ENCODE data around the gene GPC3.

The GPC3 gene

DNA sequence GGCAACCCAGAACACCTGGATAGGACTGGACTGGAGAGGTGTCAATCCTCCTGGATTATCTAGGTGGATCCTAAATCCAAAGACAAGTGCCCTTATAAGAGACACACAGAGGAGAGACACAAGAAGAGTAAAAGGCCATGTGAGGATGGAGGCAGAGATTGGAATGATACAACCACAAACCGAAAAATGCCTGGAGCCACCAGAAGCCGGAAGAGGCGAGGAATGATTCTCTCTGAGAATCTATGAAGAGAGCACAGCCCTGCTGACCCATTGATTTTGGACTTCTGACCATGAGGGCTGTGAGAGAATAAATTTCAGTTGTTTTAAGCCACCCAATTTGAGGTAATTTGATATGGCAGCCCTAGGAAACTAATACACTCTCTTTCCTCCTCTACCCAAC lies 20.1 kb downstream of the GPC3 start:
- DNase-seq = no peak

DNA sequence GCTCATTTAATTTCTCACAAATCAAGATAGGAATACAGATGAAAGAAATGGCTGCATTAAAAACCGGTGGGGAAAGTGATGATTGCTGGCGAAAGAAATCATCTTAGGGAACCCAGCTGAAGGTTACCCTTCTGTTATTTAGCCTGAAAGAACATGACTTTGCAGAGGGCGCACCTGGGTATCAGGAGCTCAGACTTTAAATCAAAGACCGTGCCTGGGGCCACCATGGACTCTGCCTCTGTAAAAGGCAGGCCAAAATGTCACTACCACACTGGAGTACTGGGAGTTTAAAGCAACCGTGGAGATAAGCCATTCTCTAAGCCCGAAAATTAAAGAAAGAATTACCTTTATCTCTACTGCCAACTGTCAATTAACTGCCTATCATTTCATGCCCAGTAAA lies 24.3 kb downstream of the GPC3 start:
- DNase-seq = no peak

DNA sequence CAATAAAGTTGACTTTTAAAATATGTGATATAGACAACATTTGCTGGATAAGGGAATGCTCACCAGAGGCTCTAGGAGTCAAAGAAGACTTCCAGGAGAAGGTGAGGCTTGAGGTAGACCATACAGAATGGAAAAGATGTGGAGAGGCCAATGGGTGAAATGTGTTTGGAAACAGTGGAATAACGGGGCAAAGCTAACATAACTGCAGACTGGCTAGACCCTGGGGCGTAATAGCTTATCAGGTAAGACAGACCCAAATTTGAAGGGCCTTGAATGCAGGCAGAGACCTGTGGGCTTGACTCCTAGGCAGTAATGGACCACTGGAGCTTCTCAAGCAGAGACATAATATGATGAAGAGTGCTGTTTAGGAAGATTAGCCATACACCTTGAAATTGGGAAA lies 25.4 kb downstream of the GPC3 start:
- no peak for DNase-seq

DNA sequence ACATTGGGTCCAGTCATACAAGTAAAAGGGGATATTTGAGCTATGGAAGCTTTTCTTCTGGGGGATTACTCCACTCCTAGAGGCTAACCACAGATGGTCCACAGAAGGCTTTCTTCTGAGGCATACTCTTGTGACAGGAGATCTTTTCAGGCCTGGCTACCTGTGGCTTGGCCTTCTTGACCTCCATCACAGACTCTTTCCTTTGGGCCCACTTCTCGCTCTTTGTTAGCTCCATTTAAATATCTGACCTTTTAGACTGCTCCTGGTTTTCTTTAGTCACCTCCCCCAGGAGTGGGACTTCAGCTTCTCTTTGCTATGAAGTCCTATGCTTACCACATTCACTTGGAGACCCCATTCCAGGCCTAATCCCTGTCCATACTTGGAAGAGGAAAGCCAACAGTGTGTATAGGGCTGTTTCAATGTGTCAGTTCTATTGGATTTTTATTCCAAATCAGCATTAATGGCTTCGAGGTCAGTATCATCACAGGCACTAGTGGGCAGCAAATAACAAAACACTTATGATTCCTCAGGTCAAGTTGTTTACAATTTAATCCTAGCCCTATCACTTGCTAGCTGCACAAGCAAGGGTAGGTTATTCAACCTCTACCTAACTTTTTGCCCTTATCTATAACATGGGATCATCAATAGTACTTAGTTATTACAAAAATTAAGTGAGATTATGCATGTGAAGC lies 26.3 kb downstream of the GPC3 start:
- DNase-seq = no peak

DNA sequence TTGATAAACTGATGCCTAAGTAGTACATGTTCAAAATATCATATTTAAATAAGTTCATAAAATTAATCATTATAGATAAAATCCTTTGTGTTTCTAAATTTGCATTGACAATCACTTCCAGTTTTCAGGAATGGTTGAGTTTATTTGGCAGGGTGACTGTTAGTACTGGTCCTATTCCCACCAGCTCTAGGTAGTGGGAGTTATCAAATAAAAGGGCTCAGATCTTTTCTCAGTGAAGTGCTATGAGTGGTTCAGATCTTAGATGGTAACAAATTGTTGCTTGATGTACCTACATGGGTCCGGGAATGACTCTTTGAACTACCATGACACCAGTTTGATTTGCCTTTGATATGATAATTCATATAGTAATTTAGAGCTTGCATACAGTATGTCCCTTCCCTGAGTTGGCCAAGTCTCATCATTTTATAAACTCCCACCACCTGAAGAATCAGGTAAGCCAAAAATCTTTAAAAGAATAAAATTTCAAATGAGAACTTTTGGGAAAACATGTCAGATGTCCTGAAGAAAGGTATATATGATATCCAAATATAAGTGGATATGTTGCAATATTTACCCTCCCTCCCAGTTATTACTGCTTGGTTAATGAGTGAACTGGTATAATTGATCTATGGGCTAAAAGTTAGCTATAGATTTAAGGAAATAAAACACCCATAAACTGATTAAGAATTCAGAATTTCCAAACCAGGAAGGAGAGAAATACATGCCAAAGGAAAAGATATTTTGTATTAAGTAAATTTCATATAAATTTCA lies 28.6 kb downstream of the GPC3 start:
- DNase-seq = no peak

DNA sequence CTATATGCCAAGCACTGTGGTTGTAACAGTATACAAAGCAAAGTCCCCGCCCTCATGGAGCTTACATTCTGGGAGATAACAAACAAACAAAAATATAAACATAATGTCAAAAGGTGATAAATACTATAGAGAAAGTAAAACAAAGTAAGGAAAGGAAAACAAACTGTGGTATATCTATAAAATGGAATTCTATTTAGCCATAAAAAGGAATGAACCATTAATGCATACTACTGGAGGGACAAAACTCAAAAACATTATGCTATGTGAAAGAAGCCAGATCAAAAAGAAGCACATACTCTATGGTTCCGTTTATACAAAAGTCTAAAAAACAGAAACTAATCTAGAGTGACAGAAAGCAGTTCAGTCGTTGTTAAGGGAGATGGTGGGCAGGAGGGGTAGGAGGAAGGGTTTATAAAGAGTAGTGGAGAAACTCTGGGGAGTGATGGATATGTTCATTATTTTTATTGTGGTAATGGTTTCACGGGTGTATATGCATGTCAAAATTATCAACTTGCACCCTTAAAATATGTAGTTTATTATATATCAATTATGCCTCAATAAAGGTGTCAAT lies 31.5 kb downstream of the GPC3 start:
- DNase-seq = no peak

DNA sequence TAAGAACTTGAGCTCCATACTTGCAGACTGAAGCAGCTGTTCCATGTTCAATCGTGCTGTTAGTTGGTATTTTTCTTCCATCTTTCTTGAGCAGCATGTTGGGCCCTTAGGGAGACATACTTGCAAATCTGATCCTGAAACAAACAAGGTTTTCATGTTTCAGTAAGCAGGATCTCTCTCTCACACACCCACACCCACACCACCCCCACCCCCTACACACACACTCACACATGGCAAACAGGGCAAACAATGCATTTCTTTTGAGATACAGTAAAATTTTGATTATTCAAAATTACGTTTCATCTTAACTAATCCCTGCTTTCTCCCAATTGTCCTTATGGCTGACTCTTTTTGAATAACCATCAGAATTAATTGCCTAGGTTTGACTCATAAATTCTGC lies 32.3 kb downstream of the GPC3 start:
- no peak for DNase-seq

DNA sequence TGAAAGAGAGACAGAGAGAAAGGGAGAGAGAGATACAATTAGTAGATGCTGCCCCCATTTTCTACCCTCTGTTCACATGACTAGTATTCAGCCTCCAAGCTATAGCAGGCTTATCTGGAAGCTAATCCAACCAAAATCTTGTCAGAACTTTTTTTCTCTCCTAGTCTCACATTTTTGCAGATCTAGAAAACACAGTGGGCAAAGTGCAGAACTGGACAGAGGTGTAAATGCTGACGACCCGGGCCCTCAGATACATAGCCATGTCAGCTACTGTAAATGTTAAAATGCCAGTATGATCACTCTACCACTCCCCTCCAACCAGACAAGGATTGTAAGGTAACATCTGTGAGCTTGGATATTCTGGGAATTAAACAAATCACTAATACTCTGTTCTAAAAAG lies 34.3 kb downstream of the GPC3 start:
- no peak for DNase-seq

DNA sequence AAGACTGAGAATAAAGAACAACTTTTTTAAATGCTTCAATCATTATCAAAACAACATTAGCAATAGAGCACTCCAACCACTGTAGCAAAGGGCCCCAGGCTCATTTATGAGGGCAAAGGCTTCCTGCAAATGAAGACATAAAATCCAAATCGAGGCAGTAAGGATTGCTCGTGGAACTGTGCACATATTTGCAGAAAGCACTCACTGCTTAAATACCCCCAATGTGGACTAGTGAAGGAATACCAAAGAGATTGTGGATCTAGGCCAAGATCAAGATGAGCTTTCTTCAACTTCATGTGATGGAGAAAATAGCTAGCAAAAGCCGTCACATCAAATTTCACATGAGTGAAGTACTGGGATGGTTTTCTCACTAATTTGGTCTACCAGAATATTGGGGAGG lies 35.2 kb downstream of the GPC3 start:
- DNase-seq = no peak

DNA sequence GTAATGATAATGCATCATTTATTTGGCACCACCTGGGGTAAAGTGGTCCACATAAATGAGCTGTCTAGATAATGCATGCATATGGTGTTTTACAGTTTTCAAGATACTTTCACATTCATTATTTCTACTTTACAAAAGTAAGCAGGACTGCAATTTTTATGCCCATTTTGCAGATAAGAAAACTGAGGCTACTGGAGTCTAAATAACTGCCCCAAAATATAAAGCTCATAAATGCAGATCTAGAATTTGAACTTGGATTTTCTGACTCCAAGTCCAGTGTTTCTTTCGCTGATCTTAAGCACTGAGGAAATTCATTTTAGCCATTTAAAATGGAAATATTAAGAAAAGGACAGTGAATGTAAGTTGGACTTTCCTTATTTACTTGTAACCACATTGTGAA lies 36.5 kb downstream of the GPC3 start:
- no peak for DNase-seq

DNA sequence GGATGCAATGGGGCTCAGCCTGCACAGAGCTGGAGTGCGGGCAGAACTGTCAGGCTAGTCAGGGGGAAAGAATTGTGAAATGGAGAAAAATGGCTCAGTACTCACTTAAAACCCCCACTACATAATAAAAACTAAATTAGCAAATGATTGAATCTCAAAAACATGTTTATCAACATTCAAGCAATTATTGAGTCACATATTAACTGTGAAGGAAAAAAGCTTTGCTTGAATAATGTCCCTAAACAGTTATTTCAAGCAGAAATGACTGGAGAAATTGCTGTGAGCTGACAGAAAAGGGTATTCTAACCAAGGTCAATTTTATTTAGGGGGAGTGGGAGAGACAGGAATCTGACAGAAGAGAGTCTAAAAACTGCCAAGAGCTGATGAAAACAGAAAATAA lies 37.4 kb downstream of the GPC3 start:
- DNase-seq = no peak

DNA sequence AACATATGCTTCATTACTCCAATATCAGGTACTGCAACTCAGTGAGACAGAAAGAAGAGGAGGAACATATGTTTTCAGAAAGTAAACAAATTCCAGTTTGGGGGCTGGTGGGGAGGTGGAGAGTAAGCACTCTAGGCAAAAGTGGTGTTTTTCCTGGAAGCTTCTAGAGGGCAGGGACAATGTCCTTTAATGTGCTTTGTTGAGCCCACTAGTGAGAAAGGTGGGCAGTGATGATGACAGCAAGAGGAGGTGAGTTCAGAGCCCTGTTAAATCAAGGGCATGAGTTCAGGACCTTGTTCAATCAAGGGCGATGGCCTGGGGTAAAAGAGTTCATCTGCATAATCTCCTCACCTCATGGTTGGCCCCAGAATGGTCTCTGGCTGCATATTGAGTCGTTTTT lies 38.4 kb downstream of the GPC3 start:
- no peak for DNase-seq

DNA sequence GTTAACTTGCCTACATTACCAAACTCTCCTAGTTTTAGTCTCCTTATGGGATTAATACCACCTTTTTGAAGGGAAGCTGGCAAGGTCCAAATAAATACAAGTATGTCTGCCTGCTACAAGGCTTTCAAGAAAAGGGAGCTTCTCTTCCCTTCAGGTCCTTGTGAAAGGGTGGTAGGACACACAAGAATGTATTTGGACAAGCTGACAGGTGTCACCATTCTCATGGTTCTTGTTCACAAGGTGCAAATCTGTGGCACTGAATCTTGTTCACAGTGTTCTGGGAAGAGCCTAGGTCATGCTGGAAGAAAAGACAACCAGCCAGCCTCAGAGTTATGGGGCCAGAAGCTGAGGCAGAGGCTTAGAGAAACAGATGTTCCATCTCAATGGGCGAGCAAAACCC lies 41.9 kb downstream of the GPC3 start:
- DNase-seq = no peak

DNA sequence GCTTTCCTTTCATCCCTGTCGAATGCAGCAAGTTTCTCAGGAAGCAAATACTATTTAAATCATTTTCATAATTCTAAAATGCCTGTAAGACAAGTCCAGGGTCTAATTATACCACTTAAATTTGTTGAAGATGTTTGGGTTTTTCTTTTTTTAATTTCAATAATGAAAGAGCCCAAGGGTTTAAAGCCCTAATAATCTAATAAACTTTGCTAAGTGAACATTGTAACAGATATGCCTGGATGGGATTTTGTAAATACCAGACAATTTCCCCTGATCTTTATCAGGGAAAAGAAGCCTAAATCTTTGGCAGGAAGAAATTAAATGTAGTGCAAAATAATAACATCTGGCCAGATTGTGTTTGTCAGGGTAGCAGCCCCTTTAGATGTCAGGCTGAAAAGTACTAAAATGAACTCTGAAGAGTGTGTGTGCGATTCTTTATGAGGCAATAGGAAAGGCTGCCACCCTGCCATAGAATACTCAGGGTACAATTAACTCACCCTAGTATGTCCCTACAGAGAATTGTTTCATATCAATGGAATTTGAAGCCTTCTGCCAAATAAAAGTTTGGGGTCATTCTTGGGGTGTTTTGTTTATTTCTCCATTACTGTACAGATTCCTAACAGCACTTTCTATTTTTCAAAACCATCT lies 45.6 kb downstream of the GPC3 start:
- no peak for DNase-seq

DNA sequence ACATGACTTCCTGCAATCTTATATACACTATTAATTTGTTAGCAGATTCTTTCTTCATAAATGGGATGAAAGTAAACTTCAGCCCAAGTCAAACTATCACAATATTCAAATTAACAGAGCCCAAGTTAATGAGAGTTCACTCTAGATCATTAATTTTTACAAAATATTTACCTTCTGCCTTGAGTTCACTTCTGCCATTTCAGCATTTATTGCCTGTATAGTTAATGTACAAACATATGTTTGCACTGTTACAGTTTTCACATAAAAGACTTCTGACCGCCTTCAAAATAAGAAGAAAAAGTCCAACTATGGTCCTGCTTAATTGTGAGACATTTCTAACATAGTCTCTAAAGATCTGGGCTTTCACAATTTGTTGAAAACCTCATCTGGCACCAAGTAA lies 46.9 kb downstream of the GPC3 start:
- no peak for DNase-seq

DNA sequence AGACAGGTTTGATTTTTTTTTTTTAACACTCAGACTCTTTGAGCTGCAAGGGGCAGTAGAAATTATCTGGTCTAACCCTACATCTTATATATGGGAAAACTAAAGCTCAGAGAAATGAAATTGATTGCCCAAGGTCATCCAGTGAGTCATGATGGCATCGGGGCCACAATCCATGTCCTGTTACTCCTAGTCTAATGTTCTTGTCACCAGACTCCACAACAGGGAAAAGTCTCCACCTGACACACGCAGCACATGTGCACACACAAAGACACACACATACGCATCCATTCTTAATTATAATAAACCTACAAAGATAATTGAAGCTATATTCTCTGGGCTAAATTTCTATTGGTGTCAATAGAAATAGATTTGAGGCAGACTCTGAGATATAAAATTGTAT lies 48.4 kb downstream of the GPC3 start:
- no peak for DNase-seq

DNA sequence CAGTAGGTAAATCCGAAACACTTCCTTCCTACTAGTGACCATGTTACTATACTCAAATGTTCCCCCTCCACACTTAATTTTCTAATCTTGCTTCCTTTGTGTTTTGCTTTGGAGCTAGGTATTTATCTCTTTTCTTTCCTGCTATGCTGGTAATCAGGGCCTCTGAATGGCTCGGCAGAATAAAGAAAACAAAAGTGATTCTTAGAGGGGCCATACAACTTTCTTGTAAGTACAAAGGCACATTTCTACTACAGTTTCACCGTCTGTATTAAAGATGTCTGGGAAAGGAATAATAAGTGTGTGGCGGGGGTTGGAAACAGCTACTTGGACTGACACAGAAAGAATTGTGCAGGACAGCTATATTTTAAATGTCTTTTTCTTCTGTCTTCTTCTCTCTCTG lies 50.3 kb downstream of the GPC3 start:
- no peak for DNase-seq

DNA sequence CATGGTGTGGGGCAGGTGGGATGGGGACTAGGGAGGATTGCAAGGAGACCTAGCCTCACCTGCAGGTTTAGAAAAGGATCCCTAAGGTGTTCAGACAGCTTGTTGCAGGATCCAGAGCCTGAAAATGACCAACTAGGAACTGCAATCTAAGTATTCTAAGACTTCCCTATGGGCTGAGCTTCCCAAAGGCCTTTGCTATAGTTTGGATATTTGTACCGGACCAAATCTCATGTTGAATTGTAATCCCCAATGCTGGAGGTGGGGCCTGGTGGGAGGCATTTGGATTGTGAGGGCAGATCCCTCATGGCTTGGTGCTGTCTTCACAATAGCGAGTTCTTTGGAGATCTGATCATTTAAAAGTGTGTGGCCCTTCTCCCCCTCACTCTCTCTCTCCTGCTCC lies 52.1 kb downstream of the GPC3 start:
- no peak for DNase-seq

DNA sequence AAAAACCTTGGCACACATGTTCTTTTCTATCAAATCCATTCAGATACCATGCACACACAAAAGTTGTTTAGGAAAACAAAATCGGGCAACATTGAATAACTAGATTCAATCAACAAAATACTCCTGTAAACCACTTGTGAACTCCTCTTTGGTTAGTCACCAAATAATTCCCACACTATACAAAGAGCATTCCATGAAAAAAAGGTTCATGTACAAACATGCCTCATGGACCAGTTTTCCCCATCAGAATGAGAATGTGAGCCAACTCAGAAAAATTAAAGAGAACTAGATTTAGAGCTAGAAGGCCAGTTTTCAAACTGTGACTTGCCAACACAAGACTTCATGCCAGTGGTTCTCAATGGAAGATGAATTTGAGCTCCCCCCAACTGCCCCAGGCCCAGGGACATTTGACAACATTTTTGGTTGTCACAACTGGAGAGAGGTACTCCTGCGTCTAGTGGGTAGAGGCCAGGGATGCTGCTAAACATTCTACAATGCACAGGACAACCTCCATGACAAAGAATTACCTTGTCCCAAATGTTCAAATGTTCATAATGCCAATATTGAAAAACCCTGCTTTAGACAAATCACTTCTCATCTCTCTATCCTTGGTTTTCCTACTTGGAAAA lies 55.4 kb downstream of the GPC3 start:
- DNase-seq = no peak

DNA sequence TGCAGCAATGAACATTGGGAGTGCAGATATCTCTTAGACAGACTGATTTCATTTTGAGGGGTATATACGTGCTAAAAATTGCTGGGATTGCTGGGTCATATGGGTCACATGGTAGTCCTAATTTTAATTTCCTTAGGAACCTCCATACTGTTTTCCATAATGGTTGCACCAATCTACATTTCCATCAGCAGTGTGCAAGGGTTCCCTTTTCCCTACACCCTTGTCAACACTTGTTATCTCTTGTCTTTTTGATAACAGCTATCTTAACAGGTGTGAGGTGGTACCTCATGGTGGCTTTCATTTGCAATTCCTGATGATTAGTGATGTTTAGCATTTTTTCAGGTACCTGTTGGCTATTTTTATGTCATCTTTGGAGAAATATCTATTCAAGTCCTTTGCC lies 57.0 kb downstream of the GPC3 start:
- no peak for DNase-seq

DNA sequence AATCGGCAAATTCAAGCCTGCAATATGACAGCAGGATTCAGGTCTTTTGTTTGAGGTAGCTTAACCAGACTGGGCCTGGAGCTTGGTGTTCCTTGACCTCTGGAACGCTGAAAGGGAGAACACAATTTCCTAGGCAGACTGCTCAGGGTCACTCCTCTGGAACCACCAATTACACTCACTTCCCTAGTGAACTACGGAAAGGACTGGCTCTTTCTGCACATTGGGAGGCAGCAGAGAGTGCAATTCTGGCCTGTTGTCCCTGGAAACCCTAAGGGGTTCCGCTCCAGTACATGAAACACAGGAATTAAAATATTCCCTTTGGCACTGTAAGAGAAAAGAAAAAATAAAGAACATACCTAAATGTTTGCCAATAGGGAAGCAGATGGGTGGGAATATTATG lies 58.6 kb downstream of the GPC3 start:
- no peak for DNase-seq

DNA sequence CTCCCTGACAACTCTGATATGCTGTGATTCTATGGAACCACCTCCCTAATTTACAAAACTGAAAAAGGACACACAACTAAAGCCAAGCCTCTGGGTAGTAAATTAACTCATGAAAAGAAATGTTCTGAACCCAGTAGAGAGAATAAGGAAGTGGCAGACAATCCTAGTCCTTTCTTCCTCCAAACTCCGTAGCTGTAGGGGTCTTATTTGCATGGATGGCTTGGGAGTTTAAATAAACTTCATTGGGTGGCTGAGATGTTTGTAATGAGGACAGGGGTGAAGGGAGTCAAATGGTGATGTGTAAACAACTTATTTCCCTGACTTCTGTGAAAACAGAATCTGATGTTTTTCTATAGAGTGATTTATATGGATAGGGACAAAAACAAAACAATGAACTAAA lies 59.3 kb downstream of the GPC3 start:
- DNase-seq = no peak

DNA sequence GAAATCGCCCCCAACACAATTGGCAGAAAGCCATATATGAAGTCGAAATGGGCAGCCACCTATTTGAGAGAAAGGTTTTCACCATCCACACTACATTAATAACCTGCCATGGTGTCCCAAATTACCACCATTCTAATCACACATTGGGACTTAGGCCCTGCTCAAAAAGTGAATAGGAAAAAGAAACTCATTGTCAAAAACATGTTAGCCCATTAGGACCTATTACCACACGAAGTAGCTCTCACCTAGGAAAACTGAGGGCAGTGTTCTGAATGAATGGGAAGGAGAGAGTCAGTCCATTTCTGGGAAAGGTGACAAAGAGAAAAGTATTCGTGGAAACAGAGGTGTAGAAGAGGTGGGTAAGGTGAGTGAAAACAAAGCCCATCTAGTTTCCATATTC lies 60.8 kb downstream of the GPC3 start:
- no peak for DNase-seq

DNA sequence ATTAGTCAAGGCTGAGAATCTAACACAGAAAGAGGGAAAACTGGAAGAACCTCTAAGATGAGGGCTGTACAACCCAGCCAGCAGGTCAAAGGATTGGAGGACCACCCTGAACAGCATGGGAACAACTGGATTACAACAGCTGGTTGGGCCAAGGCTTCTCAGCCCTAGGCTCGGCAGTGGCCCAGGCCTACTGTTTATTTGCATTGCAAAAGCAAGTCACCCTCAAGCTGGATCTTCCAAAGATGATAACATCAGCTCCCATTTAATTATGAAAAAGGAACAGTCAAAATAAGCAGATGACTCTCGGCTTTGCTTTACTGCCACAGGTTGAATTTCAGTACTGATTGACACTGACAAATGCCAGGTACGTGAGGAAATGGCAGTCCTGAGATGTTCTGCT lies 61.8 kb downstream of the GPC3 start:
- DNase-seq = no peak
